GM23338 (cell line): ENCODE results near the gene ZNF366. TPM values are rescaled to one million over a fixed set of nuclear protein-coding genes. Genes with fewer than 3 reads are reported as not detected.

Source experiments
- ATAC-seq: fragments of 200-7000 bp; cut with Tn5 transposase; 3 replicates; pipeline ENCODE4 v1.9.1; 2020
- DNase-seq: peaks from one replicate; pipeline ENCODE4 v3.0.0-alpha.2; 2015; ENCODE audit warnings: low spot score
- H2AFZ ChIP-seq: fragments of 200-600 bp; sonication (generic); 2 replicates; pipeline ENCODE4 v1.8.0; 2016; ENCODE audit warnings: antibody characterized with exemption, mild to moderate bottlenecking, moderate library complexity
- H3F3A ChIP-seq: fragments of 200-600 bp; sonication (generic); replicated peaks from 2 replicates; pipeline ENCODE4 v1.8.0; 2017; ENCODE audit warnings: antibody characterized with exemption, mixed run types, low read depth
- H3K27ac ChIP-seq: fragments of 200-600 bp; sonication (generic); 2 replicates; pipeline ENCODE4 v1.6.1; 2016; ENCODE audit warnings: low read depth
- H3K27me3 ChIP-seq: fragments of 200-600 bp; sonication (generic); 2 replicates; pipeline ENCODE4 v1.8.0; 2016; ENCODE audit warnings: mild to moderate bottlenecking, mixed run types, moderate library complexity; ENCODE audit not compliant: insufficient read depth
- H3K36me3 ChIP-seq: fragments of 200-600 bp; sonication (generic); 2 replicates; pipeline ENCODE4 v1.8.0; 2016; ENCODE audit warnings: mild to moderate bottlenecking; ENCODE audit not compliant: insufficient read depth
- H3K4me1 ChIP-seq: fragments of 200-600 bp; sonication (generic); 2 replicates; pipeline ENCODE4 v1.8.0; 2016; ENCODE audit warnings: mild to moderate bottlenecking, moderate library complexity; ENCODE audit not compliant: insufficient read depth
- H3K4me2 ChIP-seq: fragments of 200-600 bp; sonication (generic); 2 replicates; pipeline ENCODE4 v1.7.1; 2017; ENCODE audit warnings: mixed run types
- H3K4me3 ChIP-seq: fragments of 200-600 bp; sonication (generic); 2 replicates; pipeline ENCODE4 v1.6.1; 2016; ENCODE audit warnings: mixed run types
- H3K79me2 ChIP-seq: fragments of 200-600 bp; sonication (generic); replicated peaks from 2 replicates; pipeline ENCODE4 v1.8.0; 2017; ENCODE audit warnings: mild to moderate bottlenecking; ENCODE audit not compliant: insufficient read depth
- H3K9me2 ChIP-seq: fragments of 200-600 bp; sonication (generic); 2 replicates; pipeline ENCODE4 v1.8.0; 2017; ENCODE audit not compliant: insufficient read depth
- H4K20me1 ChIP-seq: fragments of 200-600 bp; sonication (generic); replicated peaks from 2 replicates; pipeline ENCODE4 v1.8.0; 2017; ENCODE audit warnings: mild to moderate bottlenecking; ENCODE audit not compliant: insufficient read depth
- H3K27ac Mint-ChIP-seq: 2 replicates; pipeline ENCODE4 v1.8.0; 2020; ENCODE audit warnings: inconsistent platforms, mild to moderate bottlenecking, moderate library complexity, mixed read lengths
- H3K27me3 Mint-ChIP-seq: 3 replicates; pipeline ENCODE4 v1.8.0; 2022; ENCODE audit warnings: low read depth, mild to moderate bottlenecking, moderate library complexity, mixed read lengths, inconsistent platforms; ENCODE audit not compliant: insufficient read depth, poor library complexity
- H3K36me3 Mint-ChIP-seq: 3 replicates; pipeline ENCODE4 v1.8.0; 2021; ENCODE audit warnings: low read depth, mild to moderate bottlenecking, inconsistent platforms, moderate library complexity, mixed read lengths
- H3K4me1 Mint-ChIP-seq: 3 replicates; pipeline ENCODE4 v1.8.0; 2020; ENCODE audit warnings: mild to moderate bottlenecking, inconsistent platforms, mixed read lengths
- H3K4me3 Mint-ChIP-seq: 3 replicates; pipeline ENCODE4 v1.8.0; 2021; ENCODE audit warnings: moderate library complexity, mild to moderate bottlenecking, inconsistent platforms, mixed read lengths
- H3K9me3 Mint-ChIP-seq: 3 replicates; pipeline ENCODE4 v1.8.0; 2020; ENCODE audit warnings: moderate library complexity, mild to moderate bottlenecking, inconsistent platforms, mixed read lengths
- CTCF ChIP-seq, 2 experiments: fragments of 200-600 bp in 1 of 2; sonication (generic) in 1 of 2; conservative IDR thresholded peaks; 2 replicates each; pipeline versions ENCODE4 v1.5.1 to v1.6.1; 2016 to 2017; ENCODE audit warnings: antibody characterized with exemption in 2 of 2, low read depth in 2 of 2, mild to moderate bottlenecking in 2 of 2, moderate library complexity in 1 of 2
- ETS1 ChIP-seq: IDR thresholded peaks from 2 replicates; pipeline ENCODE4 v1.6.1; 2016; ENCODE audit warnings: antibody characterized with exemption
- EZH2 ChIP-seq: fragments of 200-600 bp; sonication (generic); IDR thresholded peaks from one replicate; pipeline ENCODE4 v1.8.0; 2017; ENCODE audit warnings: antibody characterized with exemption, mild to moderate bottlenecking, low read depth; ENCODE audit not compliant: unreplicated experiment
- EZH2phosphoT487 ChIP-seq: fragments of 200-600 bp; sonication (generic); IDR thresholded peaks from one replicate; pipeline ENCODE4 v1.8.1; 2018; ENCODE audit warnings: antibody characterized with exemption; ENCODE audit not compliant: unreplicated experiment
- NANOG ChIP-seq: IDR thresholded peaks from 2 replicates; pipeline ENCODE4 v1.6.1; 2016; ENCODE audit warnings: antibody characterized with exemption, borderline replicate concordance
- POLR2AphosphoS5 ChIP-seq: IDR thresholded peaks from 2 replicates; pipeline ENCODE4 v1.6.1; 2016; ENCODE audit warnings: antibody characterized with exemption, low read depth
- ZNF114 ChIP-seq: fragments of 250-450 bp; sonication (Bioruptor Pico); IDR thresholded peaks from 2 replicates; pipeline ENCODE4 v1.5.0; 2020; ENCODE audit warnings: mild to moderate bottlenecking, moderate library complexity
- ZNF331 ChIP-seq: fragments of 250-450 bp; sonication (Bioruptor Pico); IDR thresholded peaks from 2 replicates; pipeline ENCODE4 v1.5.0; 2020; ENCODE audit warnings: low read depth, mild to moderate bottlenecking, moderate library complexity
- polyA plus RNA-seq: library from polyadenylated mRNA; unstranded; fragments of >200 nt; fragmentation: Nextera tagmentation; extraction: Ambion mirVana; gene quantifications from 2 replicates; pipeline ENCODE4 v1.2.1, GENCODE V29; 2016
- total RNA-seq: library from RNA; depleted of rRNA; stranded (reverse); fragments of >200 nt; shearing (Covaris generic); gene quantifications from 2 replicates; pipeline ENCODE4 v1.2.3, GENCODE V29; 2014
- TF ChIP-seq, protein P1 (sequence below): IDR thresholded peaks from one replicate; pipeline ENCODE4 v1.6.1; 2018; ENCODE audit warnings: antibody characterized with exemption; ENCODE audit not compliant: unreplicated experiment

The ZNF366 gene
- total and polyA plus RNA-seq, 2 experiments from 2014 or later, result not detected

DNA sequence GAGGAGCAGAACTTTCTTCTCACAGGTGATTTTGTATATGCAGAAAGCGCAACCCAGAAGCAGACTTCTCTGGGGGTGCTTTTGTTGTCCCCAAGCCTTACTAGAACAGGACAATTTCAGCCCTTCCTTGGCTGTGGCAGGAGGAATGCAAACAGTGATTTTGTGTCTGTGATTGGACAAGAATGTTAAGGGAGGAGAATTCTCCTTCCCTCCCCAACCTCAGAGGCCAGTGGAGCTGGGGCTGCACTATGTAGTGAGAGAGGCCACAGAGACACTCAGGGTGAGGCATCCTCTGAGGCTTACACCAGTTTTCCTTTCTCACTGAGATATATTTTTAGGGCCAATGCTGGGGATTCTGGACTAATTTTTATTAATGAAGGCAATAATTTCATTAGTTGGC lies 58.8 kb downstream of the ZNF366 start (continued):
- TF ChIP-seq ETS1, result no peak
- no peak for TF ChIP-seq CTCF (conservative IDR thresholded peaks at IDR 0.05; ENCODE audit: low read depth in 2 of 2)
- no peak for TF ChIP-seq EZH2
- TF ChIP-seq NANOG, result no peak
- no peak for TF ChIP-seq POLR2AphosphoS5
- no peak for TF ChIP-seq EZH2phosphoT487

GRCh38 chr5:72447751-72448150 lies 59.5 kb downstream of the ZNF366 start:
- no peaks in the 10 kb centered on the region for H3K79me2 ChIP-seq
- no peak overlapping the region for H3K4me3 ChIP-seq
- H2AFZ ChIP-seq, result no peak overlapping the region
- H3F3A ChIP-seq, result no peaks in the 10 kb centered on the region
- Mint-ChIP-seq H3K27ac (no peak overlapping the region), H3K4me1 (peaks cover 16% of the 10 kb centered on the region), H3K4me3 (no peak overlapping the region), H3K36me3 (no peaks in the 10 kb centered on the region), H3K27me3 (peaks cover 6% of the 10 kb centered on the region), H3K9me3 (no peaks in the 10 kb centered on the region)
- no peaks in the 10 kb centered on the region for H3K4me1 ChIP-seq
- TF ChIP-seq POLR2AphosphoS5, result no peak
- TF ChIP-seq ZNF331 (CRISPR knock-in tag), result no peak
- no peak for TF ChIP-seq CTCF (conservative IDR thresholded peaks at IDR 0.05; ENCODE audit: low read depth in 2 of 2)
- TF ChIP-seq, protein P1, sequence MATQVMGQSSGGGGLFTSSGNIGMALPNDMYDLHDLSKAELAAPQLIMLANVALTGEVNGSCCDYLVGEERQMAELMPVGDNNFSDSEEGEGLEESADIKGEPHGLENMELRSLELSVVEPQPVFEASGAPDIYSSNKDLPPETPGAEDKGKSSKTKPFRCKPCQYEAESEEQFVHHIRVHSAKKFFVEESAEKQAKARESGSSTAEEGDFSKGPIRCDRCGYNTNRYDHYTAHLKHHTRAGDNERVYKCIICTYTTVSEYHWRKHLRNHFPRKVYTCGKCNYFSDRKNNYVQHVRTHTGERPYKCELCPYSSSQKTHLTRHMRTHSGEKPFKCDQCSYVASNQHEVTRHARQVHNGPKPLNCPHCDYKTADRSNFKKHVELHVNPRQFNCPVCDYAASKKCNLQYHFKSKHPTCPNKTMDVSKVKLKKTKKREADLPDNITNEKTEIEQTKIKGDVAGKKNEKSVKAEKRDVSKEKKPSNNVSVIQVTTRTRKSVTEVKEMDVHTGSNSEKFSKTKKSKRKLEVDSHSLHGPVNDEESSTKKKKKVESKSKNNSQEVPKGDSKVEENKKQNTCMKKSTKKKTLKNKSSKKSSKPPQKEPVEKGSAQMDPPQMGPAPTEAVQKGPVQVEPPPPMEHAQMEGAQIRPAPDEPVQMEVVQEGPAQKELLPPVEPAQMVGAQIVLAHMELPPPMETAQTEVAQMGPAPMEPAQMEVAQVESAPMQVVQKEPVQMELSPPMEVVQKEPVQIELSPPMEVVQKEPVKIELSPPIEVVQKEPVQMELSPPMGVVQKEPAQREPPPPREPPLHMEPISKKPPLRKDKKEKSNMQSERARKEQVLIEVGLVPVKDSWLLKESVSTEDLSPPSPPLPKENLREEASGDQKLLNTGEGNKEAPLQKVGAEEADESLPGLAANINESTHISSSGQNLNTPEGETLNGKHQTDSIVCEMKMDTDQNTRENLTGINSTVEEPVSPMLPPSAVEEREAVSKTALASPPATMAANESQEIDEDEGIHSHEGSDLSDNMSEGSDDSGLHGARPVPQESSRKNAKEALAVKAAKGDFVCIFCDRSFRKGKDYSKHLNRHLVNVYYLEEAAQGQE, result no peak
- TF ChIP-seq EZH2, result no peak
- TF ChIP-seq ETS1, result no peak
- TF ChIP-seq EZH2phosphoT487, result no peak
- TF ChIP-seq NANOG, result no peak
- TF ChIP-seq ZNF114 (CRISPR knock-in tag), result no peak
- peaks cover 11% of the 10 kb centered on the region for H3K9me2 ChIP-seq
- ATAC-seq, result no peak
- H3K36me3 ChIP-seq, result no peaks in the 10 kb centered on the region
- no peak for DNase-seq
- no peaks in the 10 kb centered on the region for H4K20me1 ChIP-seq
- no peak overlapping the region for H3K27ac ChIP-seq
- H3K4me2 ChIP-seq, result no peak overlapping the region
- H3K27me3 ChIP-seq, result no peaks in the 10 kb centered on the region
